Astrocyte of the cerebellum (primary cell): ENCODE data around the gene RAN.
"Not testable (repeated sequence)": the region's sequence is repeated elsewhere in the genome, so short reads cannot be mapped to it uniquely, and the experiment has no call there.

Experiments
- DNase-seq: peaks from one replicate; pipeline ENCODE4 v3.0.0-alpha.2; 2011; ENCODE audit warnings: low read depth
- H3K4me3 ChIP-seq: 2 replicates; pipeline ENCODE4 v1.5.1; 2011; ENCODE audit warnings: mild to moderate bottlenecking, low read depth, low read length, moderate library complexity
- CTCF ChIP-seq: IDR thresholded peaks from 2 replicates; pipeline ENCODE4 v1.5.1; 2012; ENCODE audit warnings: low read length, low read depth, moderate library complexity, mild to moderate bottlenecking; ENCODE audit errors: missing control alignments
- in situ Hi-C: cut with HindIII; loops from 2 replicates; pipeline ENCODE4 v1.10.0; 2017; ENCODE audit warnings: low sequenced_read_pairs

The RAN gene

GRCh38 chr12:130881548-130881947, 9.7 kb downstream of the RAN start:
- no peak for DNase-seq
- in situ Hi-C loops: no loop called here
- no peak overlapping the region for H3K4me3 ChIP-seq
- TF ChIP-seq CTCF: no peak

DNA sequence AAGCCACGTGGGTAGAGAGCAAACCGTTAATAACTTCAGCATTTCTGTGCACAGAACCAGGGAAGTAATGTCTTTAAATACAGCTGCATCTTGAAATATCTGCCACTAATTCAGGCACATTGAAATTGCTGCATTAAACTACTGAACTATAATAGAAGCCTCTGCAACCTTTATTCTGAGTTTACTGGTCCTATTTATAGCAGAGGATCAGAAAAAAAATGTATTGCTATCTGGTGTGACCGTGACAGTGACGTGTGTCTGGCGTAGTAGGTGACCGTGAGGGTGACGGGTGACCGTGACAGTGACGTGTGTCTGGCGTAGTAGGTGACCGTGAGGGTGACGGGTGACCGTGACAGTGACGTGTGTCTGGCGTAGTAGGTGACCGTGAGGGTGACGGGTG, 15.3 kb downstream of the RAN start:
- in situ Hi-C loops, DNase-seq: not testable (repeated sequence)

GRCh38 chr12:130904064-130904463, 32.2 kb downstream of the RAN start:
- no peak overlapping the region for H3K4me3 ChIP-seq
- in situ Hi-C loops: no loop called here
- no peak for TF ChIP-seq CTCF
- no peak for DNase-seq

More for the DNA sequence above, 15.3 kb downstream of the RAN start:
- H3K4me3 ChIP-seq: not testable (repeated sequence)

GRCh38 chr12:130904936-130905455, 33.1 kb downstream of the RAN start:
- H3K4me3 ChIP-seq, in situ Hi-C loops: not testable (repeated sequence)

DNA sequence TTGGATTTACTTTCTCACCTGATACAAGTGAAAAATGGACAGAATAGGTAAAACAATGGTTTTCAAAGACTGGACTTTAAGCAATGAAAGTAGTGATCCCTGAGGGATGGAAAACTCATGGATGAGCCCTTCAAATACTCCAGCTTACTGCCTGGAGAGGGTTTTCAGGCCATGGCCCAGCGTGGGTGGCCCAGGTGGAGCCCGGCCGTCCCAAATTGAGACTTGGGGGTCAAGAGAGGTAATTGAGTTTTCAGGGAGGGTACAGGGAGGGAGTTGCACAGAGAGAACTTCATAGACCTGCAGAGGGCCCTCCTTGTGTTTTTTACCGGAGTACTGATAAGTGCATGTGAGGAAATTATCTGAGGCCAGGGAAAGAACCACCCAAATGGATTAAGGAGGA, 37.2 kb downstream of the RAN start:
- H3K4me3 ChIP-seq: no peak overlapping the region
- no peak for TF ChIP-seq CTCF
- in situ Hi-C loops: no loop called here
- no peak for DNase-seq

More at GRCh38 chr12:130904936-130905455, 33.1 kb downstream of the RAN start:
- DNase-seq: not testable (repeated sequence)

- in situ Hi-C loops: no loop called here
- H3K4me3 ChIP-seq: no peak overlapping the region
- DNase-seq: no peak
- TF ChIP-seq CTCF: no peak
These were observed 39.3 kb downstream of the RAN start for GRCh38 chr12:130911193-130911592.

DNA sequence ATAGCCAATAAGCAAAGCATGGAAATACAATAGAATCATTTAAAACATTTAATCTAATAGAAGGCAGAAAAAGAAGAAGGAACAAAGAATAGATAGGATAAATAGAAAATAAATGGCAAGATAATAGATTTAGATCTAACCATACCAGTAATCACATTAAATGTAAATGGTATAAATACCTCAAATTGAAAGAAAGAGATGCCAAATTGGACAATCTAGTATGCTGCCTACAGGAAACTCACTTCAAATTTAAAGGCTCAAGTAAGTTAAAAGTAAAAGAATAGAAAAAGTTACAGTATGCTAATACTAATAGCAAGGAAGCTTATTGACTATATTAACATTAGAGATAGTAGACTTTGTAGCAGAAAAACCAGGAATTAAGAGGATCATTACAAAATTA, 40.1 kb downstream of the RAN start:
- no peak for TF ChIP-seq CTCF
- in situ Hi-C loops: no loop called here
- DNase-seq: no peak
- no peak overlapping the region for H3K4me3 ChIP-seq
